ENCODE data around the gene CEP85L. TPM values are rescaled to one million over a fixed set of nuclear protein-coding genes. Genes with fewer than 3 reads are reported as not detected.

CEP85L gene
- total and polyA plus RNA-seq, 2 of the 4 experiments (the other 2 are of a cell fraction) = 2.3 to 25.6 TPM

DNA sequence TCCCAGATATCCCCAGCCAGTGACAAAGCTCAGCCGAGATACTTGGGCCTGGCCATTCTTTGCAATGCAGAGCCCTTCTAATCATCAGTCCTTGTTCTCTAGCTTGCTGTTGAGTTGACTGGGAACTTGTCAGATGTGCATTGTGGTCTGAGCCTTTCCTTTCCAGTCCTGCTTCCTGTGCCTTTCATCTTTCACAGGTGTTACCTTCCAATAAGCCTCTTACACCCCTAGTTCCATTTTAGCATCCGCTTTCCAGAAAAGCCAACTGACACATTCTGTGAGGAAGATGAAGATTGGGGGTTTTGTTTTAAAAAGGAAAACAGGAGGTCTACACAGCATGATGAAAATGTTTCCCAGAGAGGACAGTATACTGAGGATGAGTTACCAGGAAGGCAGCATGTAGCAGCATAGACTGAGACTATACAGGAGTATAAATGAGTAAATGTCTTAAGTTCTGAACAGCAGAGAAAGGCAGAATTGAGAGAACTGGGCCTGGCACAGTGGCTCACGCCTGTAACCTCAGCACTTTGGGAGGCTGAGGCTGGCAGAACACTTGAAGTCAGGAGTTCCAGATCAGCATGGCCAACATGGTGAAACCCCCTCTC is 5.6 kb upstream of the CEP85L start:
- dilution Hi-C loops (cut with HindIII; ENCODE audit: low sequenced_read_pairs, unreplicated experiment) (no loop called here), intact Hi-C loops (cut with micrococcal nuclease) (no loop called here), in situ Hi-C loops (cut with MboI; ENCODE audit: low sequenced_read_pairs) (no loop called here)
- Histone ChIP-seq H3K27ac (ENCODE audit: insufficient read depth, low read length) (no peak overlapping the region), H3K79me1 (ENCODE audit: low read depth in 1 of 2, low read length in 2 of 2) (peaks cover 0 to 4% of the 10 kb centered on the region in 2 experiments; a peak in 1 of 4 replicates), H4K20me1 (ENCODE audit: insufficient read depth, low read length) (no peaks in the 10 kb centered on the region), H2AK9ac (replicated peaks; ENCODE audit: low read depth, low read length, poor library complexity) (no peak overlapping the region), H3K14ac (replicated peaks; ENCODE audit: low read depth, low read length) (no peak overlapping the region), H4K5ac (ENCODE audit: low read depth, low read length) (no peak overlapping the region), H3K4ac (ENCODE audit: low read depth, low read length) (no peak overlapping the region), H4K91ac (ENCODE audit: insufficient read depth, low read depth, low read length) (no peak overlapping the region), H2BK5ac (ENCODE audit: low read depth, low read length, poor library complexity, severe bottlenecking) (no peak overlapping the region), H3K9ac (ENCODE audit: low read depth, low read length) (no peak overlapping the region), H2AFZ (replicated peaks; ENCODE audit: low read length, poor library complexity) (no peak overlapping the region), H2BK20ac (ENCODE audit: low read depth, low read length) (no peak overlapping the region), H3K4me3 (ENCODE audit: insufficient read depth, low read depth, low read length) (no peak overlapping the region), H3K18ac (ENCODE audit: low read depth, low read length) (no peak overlapping the region), H3K23ac (ENCODE audit: low read depth, low read length) (no peak overlapping the region), H3K4me2 (ENCODE audit: low read depth, low read length) (no peak overlapping the region), H3K27me3 (ENCODE audit: control insufficient read depth, insufficient read depth, low read length) (no peaks in the 10 kb centered on the region), H2AK5ac (ENCODE audit: low read depth, low read length) (no peak overlapping the region), H2BK15ac (ENCODE audit: low read depth, low read length) (no peak overlapping the region), H2BK120ac (ENCODE audit: low read depth, low read length) (no peak overlapping the region), H3K36me3 (ENCODE audit: control insufficient read depth, insufficient read depth, low read length) (no peaks in the 10 kb centered on the region), H3K4me1 (ENCODE audit: control insufficient read depth, insufficient read depth, low read length) (no peaks in the 10 kb centered on the region; the same call in 1 of the 2 replicates), H3K9me1 (ENCODE audit: insufficient read depth, low read length) (no peaks in the 10 kb centered on the region; the same call in 1 of the 2 replicates), H3K56ac (ENCODE audit: extremely low read depth, insufficient read depth, low read length) (no peak overlapping the region), H3K9me3 (ENCODE audit: control insufficient read depth, insufficient read depth, low read length) (no peaks in the 10 kb centered on the region), H4K8ac (ENCODE audit: low read depth in 2 of 2, low read length in 2 of 2) (no peak overlapping the region)
- no TSS peak for BruUV-seq (replicated peaks)
- CTCF ChIA-PET = no interaction called here
- no peak for DNase-seq
- no peak for ATAC-seq (ENCODE audit: low read depth)
- TF ChIP-seq POLR2A (IDR thresholded peaks at IDR 0.05; ENCODE audit: low read depth, low read length) = no peak
- no peak for TF ChIP-seq SMC3 (IDR thresholded peaks at IDR 0.05; ENCODE audit: low read depth, low read length)
- TF ChIP-seq, protein P1, sequence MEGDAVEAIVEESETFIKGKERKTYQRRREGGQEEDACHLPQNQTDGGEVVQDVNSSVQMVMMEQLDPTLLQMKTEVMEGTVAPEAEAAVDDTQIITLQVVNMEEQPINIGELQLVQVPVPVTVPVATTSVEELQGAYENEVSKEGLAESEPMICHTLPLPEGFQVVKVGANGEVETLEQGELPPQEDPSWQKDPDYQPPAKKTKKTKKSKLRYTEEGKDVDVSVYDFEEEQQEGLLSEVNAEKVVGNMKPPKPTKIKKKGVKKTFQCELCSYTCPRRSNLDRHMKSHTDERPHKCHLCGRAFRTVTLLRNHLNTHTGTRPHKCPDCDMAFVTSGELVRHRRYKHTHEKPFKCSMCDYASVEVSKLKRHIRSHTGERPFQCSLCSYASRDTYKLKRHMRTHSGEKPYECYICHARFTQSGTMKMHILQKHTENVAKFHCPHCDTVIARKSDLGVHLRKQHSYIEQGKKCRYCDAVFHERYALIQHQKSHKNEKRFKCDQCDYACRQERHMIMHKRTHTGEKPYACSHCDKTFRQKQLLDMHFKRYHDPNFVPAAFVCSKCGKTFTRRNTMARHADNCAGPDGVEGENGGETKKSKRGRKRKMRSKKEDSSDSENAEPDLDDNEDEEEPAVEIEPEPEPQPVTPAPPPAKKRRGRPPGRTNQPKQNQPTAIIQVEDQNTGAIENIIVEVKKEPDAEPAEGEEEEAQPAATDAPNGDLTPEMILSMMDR (conservative IDR thresholded peaks at IDR 0.05; ENCODE audit: low read depth, low read length) = no peak
- no peak for TF ChIP-seq BHLHE40 (IDR thresholded peaks at IDR 0.05; ENCODE audit: low read depth, low read length)
- TF ChIP-seq CEBPB (IDR thresholded peaks at IDR 0.05; ENCODE audit: low read depth, low read length) = no peak
- TF ChIP-seq NFE2L2 (IDR thresholded peaks at IDR 0.05; ENCODE audit: low read depth, low read length) = no peak
- no peak for TF ChIP-seq MAZ (IDR thresholded peaks at IDR 0.05; ENCODE audit: borderline replicate concordance, low read depth, low read length)
- TF ChIP-seq MXI1 (IDR thresholded peaks at IDR 0.05; ENCODE audit: borderline replicate concordance, low read depth, low read length) = no peak
- no peak for TF ChIP-seq FOS (IDR thresholded peaks at IDR 0.05; ENCODE audit: low read depth, low read length)
- no peak for TF ChIP-seq CHD1 (IDR thresholded peaks at IDR 0.05; ENCODE audit: low read depth, low read length)
- TF ChIP-seq RAD21 (IDR thresholded peaks at IDR 0.05; ENCODE audit: low read length) = no peak
- TF ChIP-seq, protein P2, sequence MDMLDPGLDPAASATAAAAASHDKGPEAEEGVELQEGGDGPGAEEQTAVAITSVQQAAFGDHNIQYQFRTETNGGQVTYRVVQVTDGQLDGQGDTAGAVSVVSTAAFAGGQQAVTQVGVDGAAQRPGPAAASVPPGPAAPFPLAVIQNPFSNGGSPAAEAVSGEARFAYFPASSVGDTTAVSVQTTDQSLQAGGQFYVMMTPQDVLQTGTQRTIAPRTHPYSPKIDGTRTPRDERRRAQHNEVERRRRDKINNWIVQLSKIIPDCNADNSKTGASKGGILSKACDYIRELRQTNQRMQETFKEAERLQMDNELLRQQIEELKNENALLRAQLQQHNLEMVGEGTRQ (IDR thresholded peaks at IDR 0.05; ENCODE audit: low read depth, low read length) = no peak
- TF ChIP-seq RFX5 (IDR thresholded peaks at IDR 0.05; ENCODE audit: low read depth, low read length) = no peak
- TF ChIP-seq MAFK (IDR thresholded peaks at IDR 0.05; ENCODE audit: low read depth, low read length) = no peak
- POLR2A ChIA-PET (ENCODE audit: unreplicated experiment) = interaction anchor here (0.5 kb wide), 1 partner anchor 51 kb away, joined by 15 read pairs; no protein-coding TSS in a partner anchor
- no CpG with 5 or more reads among the region's 3 CpGs for WGBS, 2 experiments (ENCODE audit: extremely low coverage in 2 of 2, insufficient read length in 1 of 2)
